Measurements from ENCODE around the gene CETP.

DNA sequence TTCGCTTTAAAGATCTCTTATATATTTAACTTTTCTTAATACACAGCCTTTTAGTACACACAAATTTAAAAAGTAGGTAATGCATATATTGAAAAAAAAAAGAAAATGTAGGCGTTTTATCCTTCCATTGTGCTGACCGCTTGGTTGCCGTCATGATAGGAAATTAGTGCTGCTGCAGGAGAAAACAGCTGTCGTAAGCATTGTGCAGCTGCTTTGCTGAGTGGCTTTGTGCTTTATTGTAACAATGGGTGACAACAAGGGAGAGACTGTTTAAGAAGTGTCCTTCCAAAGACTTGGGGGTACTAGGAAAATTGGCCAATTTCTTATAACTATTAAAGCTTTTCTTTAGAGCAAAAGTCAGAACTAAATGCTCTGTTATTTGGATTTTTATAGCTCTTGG, 24.8 kb upstream of the CETP start:
- TF ChIP-seq, protein P1, sequence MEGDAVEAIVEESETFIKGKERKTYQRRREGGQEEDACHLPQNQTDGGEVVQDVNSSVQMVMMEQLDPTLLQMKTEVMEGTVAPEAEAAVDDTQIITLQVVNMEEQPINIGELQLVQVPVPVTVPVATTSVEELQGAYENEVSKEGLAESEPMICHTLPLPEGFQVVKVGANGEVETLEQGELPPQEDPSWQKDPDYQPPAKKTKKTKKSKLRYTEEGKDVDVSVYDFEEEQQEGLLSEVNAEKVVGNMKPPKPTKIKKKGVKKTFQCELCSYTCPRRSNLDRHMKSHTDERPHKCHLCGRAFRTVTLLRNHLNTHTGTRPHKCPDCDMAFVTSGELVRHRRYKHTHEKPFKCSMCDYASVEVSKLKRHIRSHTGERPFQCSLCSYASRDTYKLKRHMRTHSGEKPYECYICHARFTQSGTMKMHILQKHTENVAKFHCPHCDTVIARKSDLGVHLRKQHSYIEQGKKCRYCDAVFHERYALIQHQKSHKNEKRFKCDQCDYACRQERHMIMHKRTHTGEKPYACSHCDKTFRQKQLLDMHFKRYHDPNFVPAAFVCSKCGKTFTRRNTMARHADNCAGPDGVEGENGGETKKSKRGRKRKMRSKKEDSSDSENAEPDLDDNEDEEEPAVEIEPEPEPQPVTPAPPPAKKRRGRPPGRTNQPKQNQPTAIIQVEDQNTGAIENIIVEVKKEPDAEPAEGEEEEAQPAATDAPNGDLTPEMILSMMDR (IDR thresholded peaks at IDR 0.05), result no peak
- TF ChIP-seq POLR2A (IDR thresholded peaks at IDR 0.05) (no peak), EP300 (IDR thresholded peaks at IDR 0.05) (no peak)
